GM18951 (cell line): ENCODE measurements around the gene EIF4G2.
"Not testable (repeated sequence)": the region's sequence is repeated elsewhere in the genome, so short reads cannot be mapped to it uniquely, and the experiment has no call there.

Experiments
- POLR2A ChIP-seq: IDR thresholded peaks from 4 replicates; pipeline ENCODE4 v1.6.1; 2011; ENCODE audit warnings: mild to moderate bottlenecking; ENCODE audit not compliant: insufficient read length, insufficient read depth; ENCODE audit errors: extremely low read depth
- in situ Hi-C: fragments of 300-500 bp; cut with MboI; formaldehyde crosslinking; loops from one replicate; pipeline ENCODE4 v1.12.0; 2022; ENCODE audit warnings: low sequenced_read_pairs, mixed read lengths, inconsistent platforms; ENCODE audit not compliant: unreplicated experiment

The EIF4G2 gene

DNA sequence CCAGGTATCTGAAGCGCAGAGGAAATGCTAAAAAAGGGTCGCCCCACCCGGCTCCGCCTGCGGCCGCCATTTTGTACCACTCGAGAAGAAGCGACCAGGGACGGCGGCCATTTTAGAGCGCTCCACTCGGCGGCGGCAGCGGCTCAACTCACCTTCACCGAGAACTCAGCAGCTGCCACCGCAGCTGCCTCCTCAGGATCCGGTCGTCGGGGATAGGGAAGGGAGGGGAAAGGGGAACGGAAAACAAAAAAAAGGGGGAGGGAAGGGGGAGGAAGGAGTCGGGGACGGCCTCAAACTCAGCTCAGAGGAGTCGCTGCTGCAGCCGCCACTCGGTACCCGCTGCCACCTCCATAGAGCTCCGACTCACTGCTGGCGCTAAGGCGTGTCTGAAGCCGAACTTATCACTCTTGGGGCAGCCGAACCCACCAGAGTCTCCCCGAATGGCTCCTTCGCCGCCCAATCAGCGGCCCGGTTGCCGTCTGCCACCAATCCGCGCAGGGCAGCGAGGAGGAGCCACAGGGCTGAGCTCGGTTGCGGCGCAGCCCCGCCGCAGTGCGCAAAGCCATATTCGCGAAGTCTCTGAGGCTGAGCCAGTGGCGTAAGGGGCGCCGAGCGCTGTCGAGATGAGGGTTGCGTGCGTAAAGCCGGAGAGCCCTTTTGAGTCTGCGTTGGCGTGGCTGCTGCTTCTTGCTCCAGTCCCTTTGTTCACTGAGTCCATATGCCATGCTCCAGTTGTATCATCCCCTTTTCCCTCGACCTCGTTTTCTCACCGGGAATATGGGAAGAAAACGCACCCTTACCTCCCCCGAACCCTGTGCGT, at the start of gene EIF4G2:
Gene EIF4G2 (minus strand): TSS at position 374 of the 820 bp plus-strand sequence.
- in situ Hi-C loops: no loop called here
- TF ChIP-seq POLR2A: peak; percentile 100

DNA sequence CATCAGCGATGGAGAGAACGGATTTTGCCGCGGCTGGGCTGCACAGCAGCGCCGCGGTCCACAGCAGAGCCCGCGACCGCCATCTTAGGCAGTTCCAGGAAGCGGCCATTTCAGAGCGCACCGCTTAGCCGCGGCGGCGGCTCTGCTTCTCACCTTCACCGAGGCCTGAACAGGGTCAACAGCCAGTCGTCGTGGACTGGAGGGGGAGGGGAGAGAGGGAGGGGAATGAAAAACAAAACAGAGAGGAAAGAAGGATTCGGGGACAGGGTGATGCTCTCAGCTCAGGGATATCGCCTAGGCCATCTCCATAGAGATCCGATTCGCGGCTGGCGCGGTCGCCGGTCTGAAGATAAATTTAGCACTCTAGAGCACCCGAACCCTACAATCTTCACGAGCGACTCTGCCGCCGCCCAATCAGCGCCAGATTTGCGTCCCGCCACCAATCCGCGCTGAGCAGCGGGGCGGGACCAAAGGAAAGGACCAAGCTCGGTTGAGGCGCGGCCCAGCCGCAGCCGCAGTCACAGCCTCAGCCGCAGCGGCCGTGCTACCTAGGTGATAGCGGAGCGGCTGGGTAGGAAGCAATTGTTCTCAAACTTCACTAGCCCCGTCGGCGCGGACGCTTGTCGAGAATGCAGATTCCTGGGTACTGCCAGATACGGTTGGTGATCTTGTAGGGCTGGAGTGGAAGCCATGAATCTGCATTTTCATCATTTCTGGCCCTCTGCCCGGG, 49.1 kb upstream of the EIF4G2 start, which contains the start of gene ZBED5:
Gene ZBED5 (minus strand): TSS at position 345 of the 730 bp plus-strand sequence. CDS start 3,108 bp downstream, outside the sequence.
- in situ Hi-C loops: no loop called here
- peak; percentile 88 for TF ChIP-seq POLR2A

DNA sequence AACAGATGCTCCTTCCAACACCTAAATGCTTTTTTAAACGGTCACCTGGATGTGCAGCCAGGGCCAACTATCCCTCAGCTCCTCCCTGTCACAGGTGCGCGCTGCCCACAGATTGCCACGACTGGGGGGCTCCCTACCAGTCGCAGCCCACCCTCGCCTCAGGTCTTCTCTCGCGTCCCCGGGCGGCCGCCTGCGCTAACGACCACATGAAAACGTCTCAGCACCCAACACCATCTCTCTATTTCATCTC, 48.7 kb upstream of the EIF4G2 start:
- in situ Hi-C loops: no loop called here
- TF ChIP-seq POLR2A: no peak

DNA sequence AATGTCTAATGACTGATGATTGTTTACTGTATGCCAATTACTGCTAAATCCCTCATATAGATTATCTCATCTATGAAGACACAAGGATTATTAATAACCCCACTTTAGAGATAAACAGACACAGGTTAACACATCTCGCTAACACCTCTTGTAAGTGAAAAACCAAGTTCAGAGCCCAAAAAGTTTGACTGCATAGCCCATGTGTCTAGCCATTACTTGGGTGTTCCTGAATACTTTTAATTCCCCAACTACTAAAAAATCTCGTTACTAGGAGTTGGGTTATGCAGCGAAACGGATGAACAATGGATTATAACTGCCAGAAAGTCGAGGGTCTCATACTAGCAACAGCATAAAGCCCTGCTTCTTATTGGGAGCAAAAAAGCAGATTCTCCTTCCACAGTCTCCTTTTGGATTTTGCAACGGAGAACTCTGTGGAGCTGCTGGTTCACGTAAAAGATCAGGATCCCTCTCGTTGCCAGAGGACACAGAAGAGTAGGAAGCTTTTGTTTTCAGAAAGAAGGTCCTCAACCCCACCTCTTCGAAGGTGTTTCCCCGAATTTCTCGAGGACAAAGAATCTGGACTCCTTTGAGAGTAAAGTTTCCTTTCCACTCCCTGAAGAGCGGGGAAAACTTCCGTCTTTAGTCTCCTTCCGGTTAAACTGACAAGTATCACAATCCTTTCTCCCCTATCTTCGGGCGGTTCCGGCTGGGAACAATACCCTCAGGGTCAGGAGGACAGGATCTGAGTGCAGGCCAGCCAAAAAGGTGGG, 48.1 kb upstream of the EIF4G2 start:
- in situ Hi-C loops: no loop called here
- TF ChIP-seq POLR2A: no peak

DNA sequence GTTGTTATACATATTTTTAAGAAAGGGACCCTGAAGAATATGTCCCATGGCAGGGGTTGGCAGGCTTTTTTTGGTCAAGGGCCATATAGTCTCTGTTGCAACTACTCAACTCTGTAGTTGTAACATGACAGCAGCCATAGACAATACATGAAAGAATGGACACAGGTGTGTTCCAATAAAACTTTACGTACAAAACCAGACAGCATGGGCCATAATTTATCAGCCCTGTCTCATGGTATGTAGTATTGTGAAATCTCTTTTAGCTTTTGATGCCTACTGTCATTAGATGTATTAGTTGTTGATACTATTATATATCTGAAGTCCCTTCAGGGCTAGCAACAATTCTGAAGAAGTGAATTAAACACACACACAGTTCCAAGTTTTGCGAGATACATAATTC, 46.6 kb upstream of the EIF4G2 start:
- no peak for TF ChIP-seq POLR2A
- in situ Hi-C loops: no loop called here

DNA sequence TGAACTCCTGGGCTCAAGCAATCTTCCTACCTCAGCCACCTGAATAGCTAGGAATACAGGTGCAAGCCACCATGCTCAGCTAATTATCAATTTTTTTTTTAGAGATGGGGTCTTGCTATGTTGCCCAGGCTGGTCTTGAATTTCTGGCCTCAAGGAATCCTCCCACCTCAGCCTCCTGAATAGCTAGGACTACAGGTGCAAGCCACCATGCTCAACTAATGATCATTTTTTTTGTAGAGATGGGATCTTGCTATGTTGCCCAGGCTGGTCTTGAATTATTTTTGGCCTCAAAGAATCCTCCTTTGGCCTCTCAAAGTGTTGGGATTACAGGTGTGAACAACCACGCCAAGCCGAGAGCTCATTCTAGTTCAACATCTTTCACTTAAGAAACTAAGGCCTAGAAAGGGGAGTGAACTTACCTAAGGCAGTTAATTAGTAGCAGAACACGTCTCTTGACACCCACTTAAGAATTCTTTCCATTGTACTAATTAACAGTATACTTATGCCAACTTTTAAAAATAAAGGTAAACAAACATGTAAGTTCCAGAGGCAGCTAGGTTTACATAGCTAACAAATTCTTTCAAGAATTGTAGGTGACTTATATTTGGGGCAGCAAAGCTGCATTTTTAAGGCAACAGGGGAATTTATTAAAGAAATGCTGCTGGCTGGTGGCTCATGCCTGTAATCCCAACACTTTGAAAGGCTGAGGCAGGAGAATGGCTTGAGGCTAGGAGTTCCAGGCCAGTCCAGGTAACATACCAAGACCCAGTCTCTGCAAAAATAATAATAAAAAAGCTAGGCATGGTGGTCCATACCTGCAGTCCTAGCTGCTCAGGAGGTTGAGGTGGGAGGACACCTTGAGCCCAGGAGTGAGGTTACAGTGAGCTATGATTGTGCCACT, 39.5 kb upstream of the EIF4G2 start:
- in situ Hi-C loops: loop anchor here (10.0 kb wide), 1 partner anchor 1857 kb away; no protein-coding TSS in a partner anchor
- TF ChIP-seq POLR2A: peak; percentile 27

DNA sequence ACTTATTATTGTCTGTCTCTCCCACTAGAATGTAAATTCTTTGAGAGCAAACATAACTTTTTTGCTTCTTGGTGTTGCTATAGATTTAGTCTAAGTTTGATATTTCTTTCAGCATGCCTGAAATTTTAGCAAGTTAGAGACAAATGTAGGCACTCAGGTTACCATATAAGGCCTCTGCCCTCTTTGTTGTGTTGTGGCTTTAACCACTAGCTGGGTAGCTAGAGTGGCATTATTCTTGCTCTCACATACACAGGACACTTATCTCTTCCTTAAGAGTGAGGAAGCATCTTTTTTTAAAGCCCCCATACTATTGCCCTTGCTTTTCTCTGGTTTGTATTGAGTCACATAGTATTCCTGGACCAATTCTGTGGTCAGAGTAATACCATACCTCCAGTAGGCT, 37.9 kb upstream of the EIF4G2 start:
- no peak for TF ChIP-seq POLR2A
- in situ Hi-C loops: loop anchor here (10.0 kb wide), 1 partner anchor 1858 kb away; no protein-coding TSS in a partner anchor

DNA sequence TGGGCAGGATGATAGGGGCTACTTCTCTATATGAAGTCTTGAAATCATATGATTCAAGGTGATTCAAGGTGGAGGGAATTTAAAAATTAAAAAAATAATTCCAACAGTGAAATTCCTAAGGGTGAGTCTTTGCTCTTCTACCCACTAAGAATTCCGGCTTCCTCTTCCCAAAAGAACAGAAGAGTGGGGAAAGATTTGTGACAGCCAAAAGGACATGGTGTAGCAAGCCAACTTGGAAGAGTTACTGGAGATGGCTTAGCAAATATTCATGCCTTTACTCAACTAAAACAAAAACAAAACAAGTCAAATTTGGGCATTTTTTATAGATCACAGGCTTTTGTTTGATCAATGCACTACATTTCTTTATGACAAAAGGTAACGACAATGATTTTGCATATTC, 36.9 kb upstream of the EIF4G2 start:
- in situ Hi-C loops: loop anchor here (10.0 kb wide), 1 partner anchor 1859 kb away; no protein-coding TSS in a partner anchor
- TF ChIP-seq POLR2A: no peak

DNA sequence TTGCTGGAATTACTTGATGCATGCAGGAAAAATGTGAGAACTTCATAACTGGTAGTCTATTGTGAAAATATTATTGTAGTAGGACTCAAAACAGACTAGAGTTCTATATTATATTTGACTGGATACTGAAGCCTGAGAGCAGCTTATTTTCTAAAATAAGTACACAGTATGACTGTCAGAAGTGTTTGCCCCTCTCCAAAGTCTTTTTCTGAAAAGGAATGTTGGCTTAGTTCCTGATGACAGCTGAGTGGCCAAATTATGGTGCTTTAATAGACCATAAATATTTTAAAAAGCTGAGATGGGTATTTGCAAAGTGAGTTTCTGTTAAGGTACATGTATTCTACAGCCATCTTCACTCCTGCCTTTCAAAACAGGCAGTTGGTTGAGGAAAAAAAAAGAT, 36.1 kb upstream of the EIF4G2 start:
- TF ChIP-seq POLR2A: no peak
- in situ Hi-C loops: loop anchor here (10.0 kb wide), 1 partner anchor 1860 kb away; no protein-coding TSS in a partner anchor

DNA sequence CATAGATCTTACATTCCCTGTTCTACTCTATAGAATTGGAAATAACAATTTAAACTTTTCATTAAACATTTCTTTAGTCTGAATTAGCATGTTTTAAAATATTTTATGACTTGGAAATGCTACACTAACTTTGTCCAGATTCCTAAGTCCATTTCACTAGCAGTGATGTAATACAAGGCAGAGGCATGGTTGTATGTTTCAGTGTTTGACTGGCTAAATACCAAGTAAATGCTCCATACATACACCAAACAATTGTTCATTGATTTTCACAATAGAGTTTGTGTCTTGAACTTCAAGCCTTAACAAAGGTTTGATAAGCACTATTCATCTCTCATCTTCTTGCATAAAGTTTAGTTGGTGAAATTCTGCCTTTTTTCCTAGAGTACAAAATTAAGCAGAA, 35.6 kb upstream of the EIF4G2 start:
- no peak for TF ChIP-seq POLR2A

DNA sequence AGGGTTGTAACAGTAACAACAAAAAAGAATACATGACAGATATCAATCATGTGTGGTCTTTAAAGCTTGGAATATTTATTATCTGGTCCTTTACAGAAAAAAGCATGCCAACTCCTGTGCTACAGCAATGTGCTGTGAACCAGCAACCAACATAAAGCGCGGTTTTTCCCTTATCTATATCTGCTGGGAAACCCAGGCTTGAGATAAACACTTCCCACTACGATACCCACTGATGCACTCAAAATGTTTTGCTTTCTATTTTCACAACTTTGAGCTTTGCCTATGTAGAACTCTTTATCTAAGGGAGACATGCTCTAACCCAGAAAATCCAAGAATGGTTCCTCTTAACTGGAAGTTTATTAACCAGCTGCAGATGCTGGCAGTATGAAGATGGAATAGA, 30.2 kb upstream of the EIF4G2 start:
- no peak for TF ChIP-seq POLR2A
- in situ Hi-C loops: no loop called here

More for the DNA sequence above, 35.6 kb upstream of the EIF4G2 start:
- in situ Hi-C loops: loop anchor here (10.0 kb wide), 1 partner anchor 1860 kb away; no protein-coding TSS in a partner anchor

DNA sequence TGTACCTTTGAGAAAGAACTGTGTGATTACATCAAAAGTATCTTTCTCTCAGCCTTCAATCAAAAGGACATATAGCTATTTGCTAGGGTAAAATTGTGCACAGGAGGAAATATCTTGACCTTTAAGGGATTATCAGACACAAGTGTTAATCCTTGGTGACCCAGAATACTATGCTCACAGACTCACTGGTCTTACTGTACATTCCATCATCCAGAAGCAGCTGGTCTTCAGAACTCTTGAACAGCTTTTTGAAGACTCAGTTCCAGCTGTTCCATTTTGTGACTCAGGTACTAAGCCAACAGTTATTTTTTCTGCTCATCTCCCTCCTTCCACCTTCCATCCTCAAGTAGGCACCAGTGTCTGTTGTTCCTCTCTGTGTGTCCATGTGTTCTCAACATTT, 29.4 kb upstream of the EIF4G2 start:
- in situ Hi-C loops: no loop called here
- no peak for TF ChIP-seq POLR2A

DNA sequence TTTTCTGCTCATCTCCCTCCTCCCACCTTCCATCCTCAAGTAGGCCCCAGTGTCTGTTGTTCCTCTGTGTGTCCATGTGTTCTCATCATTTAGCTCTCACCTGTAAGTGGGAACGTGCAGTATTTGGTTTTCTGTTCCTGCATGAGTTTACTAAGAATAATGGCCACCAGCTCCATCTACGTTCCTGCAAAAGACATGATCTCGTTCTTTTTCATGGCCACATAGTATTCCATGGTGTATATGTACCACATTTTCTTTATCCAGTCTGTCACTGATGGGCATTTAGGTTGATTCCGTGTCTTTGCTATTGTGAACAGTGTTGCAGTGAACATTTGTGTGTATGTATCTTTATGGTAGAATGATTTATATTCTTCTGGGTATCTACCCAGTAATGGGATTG, 28.2 kb upstream of the EIF4G2 start:
- in situ Hi-C loops: not testable (repeated sequence)
